ENCODE results near the gene LPCAT1. TPM values are rescaled to one million over a fixed set of nuclear protein-coding genes. Genes with fewer than 3 reads are reported as not detected.

The LPCAT1 gene
- total and polyA plus RNA-seq, 8 donors = 5.2 to 229 (median 14.4) TPM

DNA sequence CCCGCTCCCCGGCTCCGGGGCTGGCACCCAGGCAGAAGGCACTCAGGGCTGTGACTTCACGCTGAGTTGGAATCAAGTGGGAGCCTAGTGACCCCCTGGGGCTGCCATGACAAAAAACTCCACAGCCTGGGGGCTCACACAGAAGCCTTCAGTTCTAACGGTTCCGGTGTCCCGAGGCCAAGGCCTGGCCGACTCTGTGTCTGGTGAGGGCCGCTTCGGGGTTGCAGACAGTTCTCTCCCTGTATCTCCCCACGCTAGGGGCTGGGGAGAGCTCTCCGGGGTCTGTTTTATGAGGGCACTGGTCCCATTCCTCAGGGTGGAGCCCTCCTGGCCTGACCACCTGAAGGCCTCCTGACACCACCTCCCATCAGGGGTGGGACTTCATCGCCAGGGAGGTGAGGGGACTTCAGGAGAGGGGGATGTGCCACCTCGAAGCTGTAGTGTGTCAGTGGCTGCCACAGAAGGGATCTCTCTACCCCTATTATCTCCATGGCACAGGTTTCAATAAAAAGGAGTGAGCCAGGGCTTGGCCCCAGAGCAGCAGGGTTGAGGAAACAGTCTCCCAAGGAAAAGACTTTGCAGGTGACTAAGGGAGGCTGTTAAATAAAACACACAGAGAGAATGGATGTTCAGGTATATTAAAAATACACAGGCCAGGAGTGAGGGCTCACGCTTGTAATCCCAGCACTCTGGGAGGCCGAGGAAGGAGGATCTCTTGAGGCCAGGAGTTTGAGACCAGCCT is 77.0 kb downstream of the LPCAT1 start:
- peaks cover 13 to 27% (median 20%) of the 10 kb centered on the region in 4 donors for H3K4me1 ChIP-seq
- peak in 1 of 2 donors; percentile 8 for DNase-seq
- TF ChIP-seq POLR2AphosphoS5 (IDR thresholded peaks at IDR 0.05) (no peak), POLR2A (IDR thresholded peaks at IDR 0.05) (no peak)
- TF ChIP-seq, protein P1, sequence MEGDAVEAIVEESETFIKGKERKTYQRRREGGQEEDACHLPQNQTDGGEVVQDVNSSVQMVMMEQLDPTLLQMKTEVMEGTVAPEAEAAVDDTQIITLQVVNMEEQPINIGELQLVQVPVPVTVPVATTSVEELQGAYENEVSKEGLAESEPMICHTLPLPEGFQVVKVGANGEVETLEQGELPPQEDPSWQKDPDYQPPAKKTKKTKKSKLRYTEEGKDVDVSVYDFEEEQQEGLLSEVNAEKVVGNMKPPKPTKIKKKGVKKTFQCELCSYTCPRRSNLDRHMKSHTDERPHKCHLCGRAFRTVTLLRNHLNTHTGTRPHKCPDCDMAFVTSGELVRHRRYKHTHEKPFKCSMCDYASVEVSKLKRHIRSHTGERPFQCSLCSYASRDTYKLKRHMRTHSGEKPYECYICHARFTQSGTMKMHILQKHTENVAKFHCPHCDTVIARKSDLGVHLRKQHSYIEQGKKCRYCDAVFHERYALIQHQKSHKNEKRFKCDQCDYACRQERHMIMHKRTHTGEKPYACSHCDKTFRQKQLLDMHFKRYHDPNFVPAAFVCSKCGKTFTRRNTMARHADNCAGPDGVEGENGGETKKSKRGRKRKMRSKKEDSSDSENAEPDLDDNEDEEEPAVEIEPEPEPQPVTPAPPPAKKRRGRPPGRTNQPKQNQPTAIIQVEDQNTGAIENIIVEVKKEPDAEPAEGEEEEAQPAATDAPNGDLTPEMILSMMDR (IDR thresholded peaks at IDR 0.05) = no peak
- no peak overlapping the region for H3K27ac ChIP-seq
- no peaks in the 10 kb centered on the region for H3K36me3 ChIP-seq
- H3K27me3 ChIP-seq = peaks cover 17 to 72% (median 54%) of the 10 kb centered on the region in 3 donors
- no peaks in the 10 kb centered on the region for H3K9me3 ChIP-seq
- WGBS, 5 donors = 44 to 57% (median 46%) methylated on average over 11 to 16 of the region's 16 CpGs
- intact Hi-C loops (cut with DNase I; ENCODE audit: low total_unique reads) = no loop called here
- no peak overlapping the region for H3K4me3 ChIP-seq

DNA sequence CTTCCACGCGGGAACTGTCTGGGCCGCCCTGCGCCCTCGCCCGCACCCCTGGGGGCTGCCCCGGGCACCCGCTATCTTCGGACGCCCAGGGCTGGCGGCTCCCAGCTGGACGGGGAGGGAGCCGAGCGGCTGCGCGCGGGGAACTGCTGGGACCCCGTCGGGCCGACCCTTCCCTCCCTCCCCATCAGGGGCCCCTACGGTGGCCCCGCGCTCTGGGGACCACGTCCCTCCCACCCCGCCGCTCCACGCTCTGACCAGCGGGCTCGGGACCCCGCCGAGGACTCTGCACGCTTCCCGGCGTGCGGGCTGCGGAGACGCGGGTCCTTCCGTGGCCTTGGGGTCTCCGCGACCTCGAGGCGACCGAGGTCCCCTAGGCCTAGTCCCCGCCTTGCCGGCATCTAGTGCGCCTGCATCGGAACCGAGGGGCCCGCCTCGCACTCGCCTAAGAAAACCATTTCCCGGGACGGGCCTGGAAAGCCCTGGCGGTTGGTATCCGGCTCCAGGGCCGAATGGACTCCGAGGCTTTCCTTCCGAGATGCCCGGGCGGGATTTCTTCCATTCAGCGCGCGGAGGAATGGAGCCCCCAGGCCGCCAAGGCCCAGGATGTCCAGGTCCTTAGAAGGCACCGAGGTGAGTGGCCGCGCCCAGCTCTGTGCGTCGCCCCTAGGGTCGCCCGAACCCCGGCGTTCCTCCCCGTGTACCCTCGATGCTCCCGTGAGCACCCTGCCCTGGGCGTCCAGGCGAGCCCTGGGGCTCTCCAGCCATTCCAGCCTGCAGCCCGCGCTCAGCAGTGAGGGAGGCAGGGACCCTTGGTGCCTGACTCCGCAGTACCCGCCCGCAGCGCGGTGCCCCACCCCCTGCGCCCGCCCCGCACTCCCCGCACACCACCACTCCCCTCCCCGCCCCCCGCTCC is 77.8 kb downstream of the LPCAT1 start:
- TF ChIP-seq POLR2A (IDR thresholded peaks at IDR 0.05) (no peak), EP300 (IDR thresholded peaks at IDR 0.05) (no peak), POLR2AphosphoS5 (IDR thresholded peaks at IDR 0.05) (no peak)
- TF ChIP-seq, protein P1 (IDR thresholded peaks at IDR 0.05) = no peak
- Histone ChIP-seq H3K4me3 (peak overlapping the region in 3 of 4 donors; percentile 24 to 43 (median 25)), H3K36me3 (no peaks in the 10 kb centered on the region), H3K27ac (no peak overlapping the region), H3K4me1 (peaks cover 13 to 27% (median 20%) of the 10 kb centered on the region in 4 donors), H3K9me3 (no peaks in the 10 kb centered on the region), H3K27me3 (peaks cover 17 to 80% (median 60%) of the 10 kb centered on the region in 3 donors)
- DNase-seq = peak in 1 of 2 donors; percentile 17
- intact Hi-C loops (cut with DNase I; ENCODE audit: low total_unique reads) = no loop called here
- 3 to 8% (median 4%) methylated on average over 26 to 92 of the region's 92 CpGs for WGBS, 5 donors

DNA sequence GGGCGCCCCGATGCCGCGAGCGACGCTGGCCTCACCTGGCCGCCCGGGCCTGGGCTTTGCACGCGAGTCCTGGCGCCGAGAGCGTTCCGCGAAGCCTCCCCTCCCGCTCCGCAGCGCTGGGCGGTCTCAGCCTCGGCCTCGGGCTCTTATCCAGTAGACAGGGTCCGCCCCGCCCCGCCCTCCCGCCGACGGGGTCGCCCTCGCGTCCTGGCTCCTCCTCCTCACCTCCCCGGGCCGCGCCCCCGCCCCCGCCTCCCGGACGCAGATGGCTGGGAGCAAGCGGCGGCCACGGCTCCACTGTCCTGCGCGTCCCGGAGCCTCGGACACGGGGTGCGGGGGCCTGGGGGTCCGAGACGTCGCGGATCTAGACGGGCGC is 78.5 kb downstream of the LPCAT1 start, which contains the start of gene SLC6A3:
SLC6A3 (minus strand) TSS at position 128 of the 376 bp plus-strand sequence. CDS start 2,243 bp downstream, outside the sequence.
- TF ChIP-seq, protein P1 (IDR thresholded peaks at IDR 0.05) = no peak
- TF ChIP-seq POLR2AphosphoS5 (IDR thresholded peaks at IDR 0.05) (no peak), POLR2A (IDR thresholded peaks at IDR 0.05) (no peak), EP300 (IDR thresholded peaks at IDR 0.05) (no peak)
- WGBS, 5 donors = 1 to 2% (median 2%) methylated on average over 33 to 52 of the region's 52 CpGs; no CpG with 5 or more reads in 1 of the 5 donors
- peak; percentile 27 to 84 for DNase-seq
- Histone ChIP-seq H3K4me1 (peaks cover 13 to 27% (median 20%) of the 10 kb centered on the region in 4 donors), H3K4me3 (peak within 1 kb of the TSS in 3 of 4 donors; percentile 24 to 43 (median 25)), H3K36me3 (no peaks in the 10 kb centered on the region), H3K27ac (no peak within 1 kb of the TSS), H3K9me3 (no peaks in the 10 kb centered on the region), H3K27me3 (peaks cover 17 to 87% (median 60%) of the 10 kb centered on the region in 3 donors)
- intact Hi-C loops (cut with DNase I; ENCODE audit: low total_unique reads) = no loop called here

Data from stomach (tissue), 9 donors.